Chondrocyte (in vitro differentiated cells): ENCODE data around the gene GABBR2. TPM values are rescaled to one million over a fixed set of nuclear protein-coding genes. Genes with fewer than 3 reads are reported as not detected.

ENCODE experiments used
- DNase-seq: peaks from one replicate; pipeline ENCODE4 v3.0.0; 2021; ENCODE audit warnings: mixed read lengths, low spot score
- H3K27ac Mint-ChIP-seq: one replicate; pipeline ENCODE4 v1.8.0; 2021; ENCODE audit warnings: mild to moderate bottlenecking, moderate library complexity, mixed read lengths; ENCODE audit not compliant: unreplicated experiment
- H3K27me3 Mint-ChIP-seq: 2 replicates; pipeline ENCODE4 v1.8.0; 2021; ENCODE audit warnings: low read depth, mixed read lengths
- H3K36me3 Mint-ChIP-seq: 2 replicates; pipeline ENCODE4 v1.8.0; 2021; ENCODE audit warnings: low read depth, mixed read lengths
- H3K4me1 Mint-ChIP-seq: 2 replicates; pipeline ENCODE4 v1.8.0; 2021; ENCODE audit warnings: low read depth, mild to moderate bottlenecking, mixed read lengths
- H3K4me3 Mint-ChIP-seq: one replicate; pipeline ENCODE4 v1.8.0; 2021; ENCODE audit warnings: mild to moderate bottlenecking, moderate library complexity, mixed read lengths; ENCODE audit not compliant: unreplicated experiment
- H3K9me3 Mint-ChIP-seq: 2 replicates; pipeline ENCODE4 v1.8.0; 2021; ENCODE audit warnings: low read depth, mixed read lengths
- total RNA-seq: library from RNA; stranded (reverse); gene quantifications from 3 replicates; pipeline ENCODE4 v1.2.1, GENCODE V29; 2021
- TF ChIP-seq, protein P1 (sequence below): fragments of 200-600 bp; sonication (generic); IDR thresholded peaks from 2 replicates; pipeline ENCODE4 v1.5.0; 2021; ENCODE audit warnings: antibody characterized with exemption, mild to moderate bottlenecking, moderate library complexity

The GABBR2 gene
- total RNA-seq, 1 donor from 2014 or later, result 0.12 TPM

DNA sequence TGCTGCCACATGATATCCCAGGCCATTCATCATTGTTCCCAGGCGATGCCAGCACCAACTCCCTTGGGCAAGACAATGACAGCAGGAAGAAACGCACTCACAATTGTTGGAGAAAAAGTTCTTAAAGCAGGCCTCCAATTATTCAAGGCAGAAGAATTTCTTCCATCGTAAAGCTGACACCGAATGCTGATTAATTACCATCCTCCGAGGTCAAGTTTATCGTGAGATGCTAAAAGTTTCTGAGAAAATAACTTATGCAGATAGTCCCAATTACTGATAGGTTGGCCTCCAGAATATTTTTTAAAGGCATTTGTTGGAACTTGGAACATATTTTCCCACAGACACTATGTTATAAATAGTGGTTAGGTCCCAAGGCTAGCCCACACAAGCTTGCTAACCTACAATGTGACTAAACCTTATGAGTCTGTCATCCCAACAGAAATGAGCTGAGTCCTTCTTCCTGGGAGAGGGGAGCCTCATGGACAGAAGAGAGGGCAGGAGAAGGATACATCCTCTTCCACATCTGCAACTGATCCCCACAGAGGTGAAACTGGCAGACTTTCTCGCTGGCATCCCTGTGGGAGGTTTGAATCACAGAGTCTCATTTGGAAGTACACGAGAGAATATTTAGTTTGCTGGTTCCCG is 250.9 kb downstream of the GABBR2 start:
- peaks cover 24% of the 10 kb centered on the region for H3K27me3 Mint-ChIP-seq

DNA sequence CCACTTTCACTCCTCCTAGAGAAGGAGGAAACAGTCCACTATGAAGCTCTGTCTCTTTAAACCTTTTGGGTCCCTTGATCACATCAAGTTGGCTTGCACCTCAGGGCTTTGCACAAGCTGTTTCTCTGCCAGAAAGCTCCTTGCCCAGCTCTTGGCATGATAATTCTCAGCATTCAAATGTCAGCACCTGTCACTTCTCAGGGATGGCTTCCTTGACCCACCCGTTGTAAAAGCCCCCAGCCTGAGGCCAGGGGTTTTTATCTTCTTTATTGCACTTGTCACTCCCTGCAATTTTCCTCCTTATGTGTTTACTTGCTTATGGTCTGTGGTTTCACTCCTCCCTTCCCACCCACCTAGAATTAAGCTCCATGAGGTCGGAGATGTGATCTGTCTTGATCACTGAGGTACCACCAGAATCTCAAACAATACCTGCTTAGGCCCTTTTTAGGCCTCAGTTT is 252.6 kb downstream of the GABBR2 start:
- peaks cover 30% of the 10 kb centered on the region for H3K27me3 Mint-ChIP-seq
- H3K27ac Mint-ChIP-seq, result no peak overlapping the region
- H3K9me3 Mint-ChIP-seq, result peaks cover 13% of the 10 kb centered on the region
- no peak overlapping the region for H3K4me3 Mint-ChIP-seq
- H3K36me3 Mint-ChIP-seq, result peaks cover 3% of the 10 kb centered on the region
- TF ChIP-seq, protein P1, sequence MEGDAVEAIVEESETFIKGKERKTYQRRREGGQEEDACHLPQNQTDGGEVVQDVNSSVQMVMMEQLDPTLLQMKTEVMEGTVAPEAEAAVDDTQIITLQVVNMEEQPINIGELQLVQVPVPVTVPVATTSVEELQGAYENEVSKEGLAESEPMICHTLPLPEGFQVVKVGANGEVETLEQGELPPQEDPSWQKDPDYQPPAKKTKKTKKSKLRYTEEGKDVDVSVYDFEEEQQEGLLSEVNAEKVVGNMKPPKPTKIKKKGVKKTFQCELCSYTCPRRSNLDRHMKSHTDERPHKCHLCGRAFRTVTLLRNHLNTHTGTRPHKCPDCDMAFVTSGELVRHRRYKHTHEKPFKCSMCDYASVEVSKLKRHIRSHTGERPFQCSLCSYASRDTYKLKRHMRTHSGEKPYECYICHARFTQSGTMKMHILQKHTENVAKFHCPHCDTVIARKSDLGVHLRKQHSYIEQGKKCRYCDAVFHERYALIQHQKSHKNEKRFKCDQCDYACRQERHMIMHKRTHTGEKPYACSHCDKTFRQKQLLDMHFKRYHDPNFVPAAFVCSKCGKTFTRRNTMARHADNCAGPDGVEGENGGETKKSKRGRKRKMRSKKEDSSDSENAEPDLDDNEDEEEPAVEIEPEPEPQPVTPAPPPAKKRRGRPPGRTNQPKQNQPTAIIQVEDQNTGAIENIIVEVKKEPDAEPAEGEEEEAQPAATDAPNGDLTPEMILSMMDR, result no peak
- H3K4me1 Mint-ChIP-seq, result peaks cover 7% of the 10 kb centered on the region
- no peak for DNase-seq

More for the DNA sequence above, 250.9 kb downstream of the GABBR2 start:
- Mint-ChIP-seq H3K4me3 (no peak overlapping the region), H3K9me3 (peaks cover 26% of the 10 kb centered on the region), H3K4me1 (peaks cover 7% of the 10 kb centered on the region), H3K27ac (no peak overlapping the region), H3K36me3 (peaks cover 5% of the 10 kb centered on the region)
- no peak for DNase-seq
- TF ChIP-seq, protein P1, result no peak

DNA sequence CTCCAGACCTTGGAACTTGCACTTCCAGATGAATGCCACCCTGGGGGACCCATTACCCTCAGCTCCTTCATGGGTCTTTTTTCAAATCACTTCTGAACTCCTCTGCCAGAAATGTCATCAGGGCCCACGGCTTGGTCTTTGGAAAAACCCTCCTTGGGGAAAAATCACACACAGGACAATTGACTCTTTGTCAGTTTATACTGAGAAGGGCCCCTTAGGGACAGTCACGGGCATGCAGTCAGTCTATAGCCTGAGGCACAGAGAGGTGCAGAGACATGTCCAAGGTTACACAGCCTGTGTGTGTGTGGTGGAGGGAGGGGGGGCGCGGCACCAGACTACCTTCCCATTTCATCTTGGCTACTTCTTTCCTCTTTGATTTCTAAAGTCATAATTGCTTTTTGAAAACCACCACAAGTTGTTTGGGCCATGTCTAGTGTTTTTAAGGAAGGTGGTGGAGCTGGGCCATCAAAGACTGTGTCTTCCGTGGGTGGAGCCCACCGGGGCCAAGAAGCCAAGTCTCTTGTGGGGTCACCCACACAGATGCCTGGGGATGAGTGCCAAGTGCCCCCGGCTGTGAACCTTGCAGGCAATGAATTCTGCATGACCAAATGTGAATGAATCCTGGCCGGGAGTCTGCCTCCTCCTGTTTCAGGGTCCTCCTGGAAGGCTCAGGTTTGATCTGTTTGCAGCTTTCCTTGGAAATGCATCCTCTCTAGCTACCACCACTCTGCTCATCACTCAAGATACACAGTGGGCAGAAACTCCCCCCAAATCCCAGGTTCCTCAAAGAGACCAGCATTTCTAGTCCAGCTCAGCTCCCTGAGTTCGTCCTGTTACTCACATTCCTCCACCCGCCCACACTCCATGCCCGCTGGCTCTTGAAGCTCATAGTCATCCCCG is 253.2 kb downstream of the GABBR2 start:
- Mint-ChIP-seq H3K27ac (no peak overlapping the region), H3K9me3 (peaks cover 6% of the 10 kb centered on the region), H3K4me3 (no peak overlapping the region), H3K36me3 (no peaks in the 10 kb centered on the region), H3K4me1 (peaks cover 7% of the 10 kb centered on the region), H3K27me3 (peaks cover 30% of the 10 kb centered on the region)
- TF ChIP-seq, protein P1, result no peak
- no peak for DNase-seq

DNA sequence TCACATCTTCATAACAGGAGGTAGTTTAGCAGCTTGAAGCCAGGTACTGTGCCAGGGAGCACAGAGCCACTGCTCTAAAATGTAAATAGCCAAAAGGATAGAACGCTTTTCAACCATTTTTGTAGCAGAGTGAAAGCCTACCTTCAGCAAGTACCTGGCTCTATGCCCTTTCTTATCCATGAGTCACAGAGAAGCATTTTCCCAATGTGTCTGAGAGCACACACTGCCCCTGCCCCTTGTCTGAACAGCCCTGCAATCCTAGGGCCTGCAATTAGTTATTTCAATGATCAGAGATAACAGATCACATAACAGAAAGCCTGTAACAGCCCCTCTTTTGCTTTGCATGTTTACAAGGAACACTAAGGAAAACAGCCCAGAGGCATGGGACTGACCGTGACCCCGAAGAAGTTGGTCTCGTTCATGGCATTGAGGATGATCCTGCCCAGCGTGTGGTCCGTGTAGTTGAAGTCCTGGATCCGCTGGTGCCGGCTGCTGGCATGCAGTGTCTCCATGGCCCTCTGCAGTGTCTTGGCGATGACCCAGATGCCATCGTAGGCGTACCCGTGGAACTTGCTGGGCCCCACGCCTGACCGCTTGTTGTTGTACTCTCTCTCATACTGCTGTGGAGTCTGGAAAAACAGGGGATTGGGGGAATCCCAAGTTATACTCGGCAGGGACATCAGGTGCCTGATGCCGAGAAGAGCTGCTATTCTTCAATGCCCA is 255.0 kb downstream of the GABBR2 start:
- DNase-seq, result no peak
- H3K27ac Mint-ChIP-seq, result no peak overlapping the region
- no peaks in the 10 kb centered on the region for H3K36me3 Mint-ChIP-seq
- no peak overlapping the region for H3K4me3 Mint-ChIP-seq
- H3K27me3 Mint-ChIP-seq, result peaks cover 30% of the 10 kb centered on the region
- H3K9me3 Mint-ChIP-seq, result no peaks in the 10 kb centered on the region
- peaks cover 7% of the 10 kb centered on the region for H3K4me1 Mint-ChIP-seq
- TF ChIP-seq, protein P1, result no peak

DNA sequence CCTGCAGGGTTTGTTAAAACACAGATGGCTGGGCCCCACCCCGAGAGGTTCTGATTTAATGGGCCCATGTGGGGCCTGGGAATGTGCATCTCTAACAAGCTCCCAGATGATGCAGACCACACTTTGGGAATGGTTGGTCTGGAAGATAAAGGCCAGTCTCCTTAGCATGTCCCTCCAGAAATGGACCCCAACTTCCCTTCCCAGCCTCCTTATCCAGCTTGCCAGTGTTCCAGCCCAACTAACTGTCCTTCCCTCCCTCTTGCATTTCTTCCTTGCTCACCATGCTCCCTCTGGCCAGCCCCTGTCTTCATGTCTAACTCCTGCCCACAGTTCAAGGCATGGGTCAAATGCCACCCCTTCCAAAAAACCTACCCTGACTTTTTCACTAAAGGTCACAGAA is 257.2 kb downstream of the GABBR2 start:
- TF ChIP-seq, protein P1, result no peak

More for the DNA sequence above, 257.2 kb downstream of the GABBR2 start:
- no peaks in the 10 kb centered on the region for H3K9me3 Mint-ChIP-seq
- H3K4me3 Mint-ChIP-seq, result no peak overlapping the region
- H3K27me3 Mint-ChIP-seq, result peaks cover 22% of the 10 kb centered on the region
- no peak overlapping the region for H3K27ac Mint-ChIP-seq
- no peak for DNase-seq
- no peaks in the 10 kb centered on the region for H3K36me3 Mint-ChIP-seq
- H3K4me1 Mint-ChIP-seq, result peaks cover 7% of the 10 kb centered on the region
